HL-60 (cell line): ENCODE results near the gene C20orf202.

ENCODE experiments used
- DNase-seq, 2 experiments: peaks; one replicate each; pipeline ENCODE4 v3.0.0-alpha.2; 2010 to 2020; ENCODE audit warnings: low read depth in 1 of 2, low spot score in 1 of 2
- H3K27ac ChIP-seq: fragments of 250-450 bp; sonication (Bioruptor Pico); replicated peaks from 2 replicates; pipeline ENCODE4 v1.5.1; 2020; ENCODE audit warnings: mild to moderate bottlenecking, moderate library complexity
- H3K27me3 ChIP-seq: fragments of 250-450 bp; sonication (Bioruptor Pico); 2 replicates; pipeline ENCODE4 v1.5.1; 2021; ENCODE audit warnings: mild to moderate bottlenecking, moderate library complexity; ENCODE audit not compliant: insufficient read depth, poor library complexity, severe bottlenecking
- H3K4me3 ChIP-seq: replicated peaks from 2 replicates; pipeline ENCODE4 v1.5.1; 2011; ENCODE audit warnings: mild to moderate bottlenecking, control low read depth, low read length; ENCODE audit not compliant: insufficient read depth
- GABPA ChIP-seq: IDR thresholded peaks from 2 replicates; pipeline ENCODE4 v1.6.1; 2012; ENCODE audit warnings: low read depth
- POLR2AphosphoS5 ChIP-seq: IDR thresholded peaks from 2 replicates; pipeline ENCODE4 v1.6.1; 2012; ENCODE audit warnings: low read depth
- SPI1 ChIP-seq: IDR thresholded peaks from 2 replicates; pipeline ENCODE4 v1.6.1; 2012; ENCODE audit warnings: low read depth, mild to moderate bottlenecking, borderline replicate concordance
- TF ChIP-seq, protein P1 (sequence below): IDR thresholded peaks from one replicate; pipeline ENCODE4 v1.5.1; 2011; ENCODE audit warnings: low read length, control low read depth, inconsistent platforms; ENCODE audit not compliant: insufficient read depth
- TF ChIP-seq, protein P2 (sequence below): IDR thresholded peaks from 2 replicates; pipeline ENCODE4 v1.6.1; 2012; ENCODE audit warnings: low read depth; ENCODE audit not compliant: insufficient replicate concordance

The C20orf202 gene

DNA sequence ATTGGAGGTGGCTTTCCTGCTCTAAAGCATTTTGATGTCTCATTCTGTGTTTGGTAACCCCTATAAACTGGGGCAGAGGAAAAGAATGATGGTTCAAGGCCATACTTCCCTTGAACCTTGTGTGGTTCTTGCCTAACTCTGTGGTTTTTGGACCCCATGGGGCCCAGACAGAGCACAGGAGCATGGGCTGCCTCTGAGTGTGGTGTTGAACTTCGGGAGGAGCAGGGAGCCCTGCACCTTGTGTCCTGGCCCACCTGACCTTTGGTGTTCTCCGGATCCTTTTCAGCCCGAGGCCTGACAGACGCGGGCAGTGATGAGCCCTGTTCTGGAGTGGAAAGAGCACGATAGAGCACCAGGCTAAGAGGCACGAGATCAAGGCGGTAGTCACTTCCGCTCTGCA lies 37.3 kb upstream of the C20orf202 start:
- peak in 1 of 2 experiments; percentile 18 for DNase-seq
- Histone ChIP-seq H3K4me3 (no peak overlapping the region), H3K27ac (no peak overlapping the region), H3K27me3 (no peaks in the 10 kb centered on the region)
- TF ChIP-seq, protein P1, sequence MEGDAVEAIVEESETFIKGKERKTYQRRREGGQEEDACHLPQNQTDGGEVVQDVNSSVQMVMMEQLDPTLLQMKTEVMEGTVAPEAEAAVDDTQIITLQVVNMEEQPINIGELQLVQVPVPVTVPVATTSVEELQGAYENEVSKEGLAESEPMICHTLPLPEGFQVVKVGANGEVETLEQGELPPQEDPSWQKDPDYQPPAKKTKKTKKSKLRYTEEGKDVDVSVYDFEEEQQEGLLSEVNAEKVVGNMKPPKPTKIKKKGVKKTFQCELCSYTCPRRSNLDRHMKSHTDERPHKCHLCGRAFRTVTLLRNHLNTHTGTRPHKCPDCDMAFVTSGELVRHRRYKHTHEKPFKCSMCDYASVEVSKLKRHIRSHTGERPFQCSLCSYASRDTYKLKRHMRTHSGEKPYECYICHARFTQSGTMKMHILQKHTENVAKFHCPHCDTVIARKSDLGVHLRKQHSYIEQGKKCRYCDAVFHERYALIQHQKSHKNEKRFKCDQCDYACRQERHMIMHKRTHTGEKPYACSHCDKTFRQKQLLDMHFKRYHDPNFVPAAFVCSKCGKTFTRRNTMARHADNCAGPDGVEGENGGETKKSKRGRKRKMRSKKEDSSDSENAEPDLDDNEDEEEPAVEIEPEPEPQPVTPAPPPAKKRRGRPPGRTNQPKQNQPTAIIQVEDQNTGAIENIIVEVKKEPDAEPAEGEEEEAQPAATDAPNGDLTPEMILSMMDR: no peak
- TF ChIP-seq GABPA (no peak), POLR2AphosphoS5 (no peak), SPI1 (no peak)
- TF ChIP-seq, protein P2, sequence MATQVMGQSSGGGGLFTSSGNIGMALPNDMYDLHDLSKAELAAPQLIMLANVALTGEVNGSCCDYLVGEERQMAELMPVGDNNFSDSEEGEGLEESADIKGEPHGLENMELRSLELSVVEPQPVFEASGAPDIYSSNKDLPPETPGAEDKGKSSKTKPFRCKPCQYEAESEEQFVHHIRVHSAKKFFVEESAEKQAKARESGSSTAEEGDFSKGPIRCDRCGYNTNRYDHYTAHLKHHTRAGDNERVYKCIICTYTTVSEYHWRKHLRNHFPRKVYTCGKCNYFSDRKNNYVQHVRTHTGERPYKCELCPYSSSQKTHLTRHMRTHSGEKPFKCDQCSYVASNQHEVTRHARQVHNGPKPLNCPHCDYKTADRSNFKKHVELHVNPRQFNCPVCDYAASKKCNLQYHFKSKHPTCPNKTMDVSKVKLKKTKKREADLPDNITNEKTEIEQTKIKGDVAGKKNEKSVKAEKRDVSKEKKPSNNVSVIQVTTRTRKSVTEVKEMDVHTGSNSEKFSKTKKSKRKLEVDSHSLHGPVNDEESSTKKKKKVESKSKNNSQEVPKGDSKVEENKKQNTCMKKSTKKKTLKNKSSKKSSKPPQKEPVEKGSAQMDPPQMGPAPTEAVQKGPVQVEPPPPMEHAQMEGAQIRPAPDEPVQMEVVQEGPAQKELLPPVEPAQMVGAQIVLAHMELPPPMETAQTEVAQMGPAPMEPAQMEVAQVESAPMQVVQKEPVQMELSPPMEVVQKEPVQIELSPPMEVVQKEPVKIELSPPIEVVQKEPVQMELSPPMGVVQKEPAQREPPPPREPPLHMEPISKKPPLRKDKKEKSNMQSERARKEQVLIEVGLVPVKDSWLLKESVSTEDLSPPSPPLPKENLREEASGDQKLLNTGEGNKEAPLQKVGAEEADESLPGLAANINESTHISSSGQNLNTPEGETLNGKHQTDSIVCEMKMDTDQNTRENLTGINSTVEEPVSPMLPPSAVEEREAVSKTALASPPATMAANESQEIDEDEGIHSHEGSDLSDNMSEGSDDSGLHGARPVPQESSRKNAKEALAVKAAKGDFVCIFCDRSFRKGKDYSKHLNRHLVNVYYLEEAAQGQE: no peak

DNA sequence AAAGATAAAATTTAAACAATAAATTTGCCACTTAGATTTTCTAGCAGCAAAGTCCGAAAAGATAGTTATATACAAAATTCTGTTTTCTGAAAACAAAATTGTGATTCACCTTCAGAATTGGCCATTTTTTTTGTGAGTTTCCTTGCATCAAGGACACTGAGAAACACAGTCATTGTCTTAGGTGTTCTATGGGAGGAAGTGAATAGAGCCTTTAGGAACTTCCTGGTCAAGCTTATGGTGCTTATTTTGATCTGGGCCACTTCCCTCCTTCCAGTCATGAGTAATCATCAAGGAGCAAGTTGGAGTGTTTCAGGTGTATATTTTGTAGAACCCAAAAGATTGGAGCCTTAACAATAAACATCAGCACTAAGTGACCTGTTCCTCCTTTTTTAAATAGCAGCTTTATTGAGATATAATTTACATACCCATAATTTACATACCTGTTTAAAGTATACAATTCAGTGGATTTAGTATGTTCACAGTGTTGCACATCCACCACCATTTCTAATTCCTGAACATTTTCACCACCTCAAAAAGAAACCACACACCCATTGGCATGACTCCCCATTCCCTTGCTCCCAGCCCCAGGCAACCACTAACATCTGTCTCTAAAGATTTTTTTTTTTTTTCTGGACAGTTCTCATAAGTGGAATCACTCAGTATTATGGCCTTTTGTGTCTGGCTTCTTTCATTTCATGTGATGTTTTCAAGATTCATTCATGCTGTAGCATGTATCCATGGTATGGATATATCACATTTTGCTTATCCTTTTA lies 36.1 kb upstream of the C20orf202 start:
- TF ChIP-seq, protein P1: no peak
- TF ChIP-seq GABPA (no peak), POLR2AphosphoS5 (no peak), SPI1 (no peak)
- TF ChIP-seq, protein P2: no peak
- DNase-seq: no peak
- Histone ChIP-seq H3K27me3 (no peaks in the 10 kb centered on the region), H3K27ac (no peak overlapping the region), H3K4me3 (no peak overlapping the region)

DNA sequence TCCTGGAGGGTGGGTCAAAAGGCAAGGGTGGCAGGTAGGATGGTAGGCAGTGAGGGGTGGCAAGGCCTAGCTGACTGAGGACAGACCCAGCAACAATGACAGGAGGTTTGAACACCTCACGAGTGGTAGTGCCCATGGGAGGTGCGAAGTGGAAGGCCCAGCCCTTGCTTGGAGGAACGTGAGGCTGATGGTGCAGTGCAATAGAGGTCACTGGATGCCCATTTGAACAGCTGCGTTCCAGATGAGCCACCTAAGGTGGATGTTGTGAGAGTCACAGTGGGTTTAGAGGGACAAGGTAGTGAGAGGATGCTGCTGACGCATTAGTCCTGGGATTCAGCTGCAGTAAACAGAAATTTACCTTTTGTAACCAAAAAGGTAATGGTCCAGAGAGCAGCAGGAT lies 34.0 kb upstream of the C20orf202 start:
- no peak for DNase-seq
- no peak overlapping the region for H3K27ac ChIP-seq
- TF ChIP-seq SPI1 (no peak), GABPA (no peak), POLR2AphosphoS5 (no peak)
- TF ChIP-seq, protein P1: no peak
- TF ChIP-seq, protein P2: no peak
- H3K4me3 ChIP-seq: no peak overlapping the region
- no peaks in the 10 kb centered on the region for H3K27me3 ChIP-seq
